HepG2 (cell line): Measurements from ENCODE around the gene CARS2. TPM values are rescaled to one million over a fixed set of nuclear protein-coding genes. Genes with fewer than 3 reads are reported as not detected.

Source experiments
- CAMTA2 ChIP-seq: sonication (generic); formaldehyde crosslinking; IDR thresholded peaks from 2 replicates; pipeline ENCODE4 v1.4.0; 2020; ENCODE audit warnings: mild to moderate bottlenecking, missing genetic modification reagents, borderline replicate concordance
- CBX5 ChIP-seq: sonication (generic); formaldehyde crosslinking; IDR thresholded peaks from 2 replicates; pipeline ENCODE4 v1.4.0; 2020; ENCODE audit warnings: missing genetic modification reagents, borderline replicate concordance
- HNRNPL ChIP-seq: fragments of 200-400 bp; formaldehyde crosslinking; IDR thresholded peaks from 2 replicates; pipeline ENCODE4 v1.6.1; 2017; ENCODE audit warnings: mild to moderate bottlenecking, low read depth, low read length
- MAZ ChIP-seq, 2 experiments: sonication (generic) in 1 of 2; formaldehyde crosslinking in 1 of 2; IDR thresholded peaks; 2 replicates each; pipeline versions ENCODE4 v1.5.0 to v1.6.1; 2012 to 2020; ENCODE audit warnings: low read depth in 2 of 2, mild to moderate bottlenecking in 2 of 2, borderline replicate concordance in 1 of 2, improper control_type of control experiment in 1 of 2, low read length in 1 of 2, missing genetic modification reagents in 1 of 2, moderate library complexity in 1 of 2
- PLSCR1 ChIP-seq: sonication (generic); formaldehyde crosslinking; IDR thresholded peaks from 2 replicates; pipeline ENCODE4 v1.5.0; 2020; ENCODE audit warnings: missing genetic modification reagents, mild to moderate bottlenecking, borderline replicate concordance
- PTBP1 ChIP-seq: fragments of 200-400 bp; formaldehyde crosslinking; IDR thresholded peaks from 2 replicates; pipeline ENCODE4 v1.6.1; 2018; ENCODE audit warnings: low read length, low read depth; ENCODE audit not compliant: poor library complexity, severe bottlenecking
- TBL1XR1 ChIP-seq: fragments of 150-350 bp; IDR thresholded peaks from 2 replicates; pipeline ENCODE4 v1.6.1; 2014; ENCODE audit warnings: borderline replicate concordance, low read length; ENCODE audit not compliant: partially characterized antibody
- TRIM22 ChIP-seq: fragments of 450-650 bp; IDR thresholded peaks from 2 replicates; pipeline ENCODE4 v1.6.1; 2017
- ZBTB14 ChIP-seq: sonication (generic); formaldehyde crosslinking; IDR thresholded peaks from 2 replicates; pipeline ENCODE4 v1.4.0; 2020; ENCODE audit warnings: missing genetic modification reagents
- ZFP37 ChIP-seq: sonication (generic); formaldehyde crosslinking; IDR thresholded peaks from 2 replicates; pipeline ENCODE4 v1.4.0; 2020; ENCODE audit warnings: missing genetic modification reagents, borderline replicate concordance
- ZIK1 ChIP-seq: sonication (generic); formaldehyde crosslinking; IDR thresholded peaks from 2 replicates; pipeline ENCODE4 v1.5.0; 2020; ENCODE audit warnings: mild to moderate bottlenecking, low read depth, missing genetic modification reagents, borderline replicate concordance
- ZNF124 ChIP-seq: sonication (generic); formaldehyde crosslinking; IDR thresholded peaks from 2 replicates; pipeline ENCODE4 v1.4.0; 2020; ENCODE audit warnings: missing genetic modification reagents
- ZNF484 ChIP-seq: sonication (generic); formaldehyde crosslinking; IDR thresholded peaks from 2 replicates; pipeline ENCODE4 v1.5.1; 2020; ENCODE audit warnings: mild to moderate bottlenecking, low read depth, missing genetic modification reagents, borderline replicate concordance
- ZNF501 ChIP-seq: sonication (generic); formaldehyde crosslinking; IDR thresholded peaks from 2 replicates; pipeline ENCODE4 v1.5.1; 2020; ENCODE audit warnings: mild to moderate bottlenecking, moderate library complexity, missing genetic modification reagents
- ZNF503 ChIP-seq: sonication (generic); formaldehyde crosslinking; IDR thresholded peaks from 2 replicates; pipeline ENCODE4 v1.4.0; 2020; ENCODE audit warnings: missing genetic modification reagents
- ZNF761 ChIP-seq: sonication (generic); formaldehyde crosslinking; conservative IDR thresholded peaks from 2 replicates; pipeline ENCODE4 v1.4.0; 2020; ENCODE audit warnings: mild to moderate bottlenecking, missing genetic modification reagents
- ZNF770 ChIP-seq: sonication (generic); formaldehyde crosslinking; IDR thresholded peaks from 2 replicates; pipeline ENCODE4 v1.5.0; 2020; ENCODE audit warnings: mild to moderate bottlenecking, missing genetic modification reagents
- ZNF773 ChIP-seq: sonication (generic); formaldehyde crosslinking; IDR thresholded peaks from 2 replicates; pipeline ENCODE4 v1.4.0; 2020; ENCODE audit warnings: missing genetic modification reagents, borderline replicate concordance
- polyA plus RNA-seq, 8 experiments: library from polyadenylated mRNA; depleted of rRNA in 3 of 8; stranded (reverse) in 7 of 8; unstranded in 1 of 8; fragments of >200 nt; fragmentation: Illumina TruSeq in 4 of 8; extraction: Trizol in 4 of 8; gene quantifications; 2 replicates each; pipeline versions ENCODE4 v1.2.1 to v1.2.3, GENCODE V29; 2011 to 2016; ENCODE audit warnings: low read depth in 4 of 8, missing spikeins in 1 of 8, mixed read lengths in 1 of 8; ENCODE audit not compliant: insufficient read depth in 1 of 8
- total RNA-seq, 5 experiments: library from RNA; depleted of rRNA; stranded (reverse); fragments of >200 nt; fragmentation: Illumina TruSeq; extraction: Trizol; gene quantifications; 2 replicates each; pipeline ENCODE4 v1.2.3, GENCODE V29; 2016; ENCODE audit warnings: low read depth in 1 of 5

Gene CARS2
- total and polyA plus RNA-seq, 2 of the 13 experiments (the other 11 are each of a cell fraction or from before 2014, with no cell fraction given), result 41.1 to 59.3 TPM

GRCh38 chr13:110712849-110713641, 7.1 kb upstream of the CARS2 start (continued):
- TF ChIP-seq ZNF770 (CRISPR knock-in tag), result no peak; the same call in 1 of the 2 replicates
- TF ChIP-seq PLSCR1 (CRISPR knock-in tag), result no peak
- no peak for TF ChIP-seq TRIM22
- TF ChIP-seq ZFP37 (CRISPR knock-in tag), result no peak; the same call in 1 of the 2 replicates
- TF ChIP-seq MAZ (IDR thresholded peaks at IDR 0.05; ENCODE audit: borderline replicate concordance, low read depth, low read length), result no peak; the same call in none of the 2 replicates
- peak; percentile 82 for TF ChIP-seq MAZ (CRISPR knock-in tag; IDR thresholded peaks at IDR 0.05; ENCODE audit: low read depth)
- TF ChIP-seq ZNF773 (CRISPR knock-in tag), result no peak; the same call in 1 of the 2 replicates
- no peak; the same call in 1 of the 2 replicates for TF ChIP-seq ZBTB14 (CRISPR knock-in tag)
- 0 out of 2 replicates have a peak, but pooled peaks have one; percentile 54 for TF ChIP-seq HNRNPL
- TF ChIP-seq PTBP1, result peak; percentile 51
- no peak for TF ChIP-seq ZNF484 (CRISPR knock-in tag)
- TF ChIP-seq ZNF503 (CRISPR knock-in tag), result no peak
- TF ChIP-seq ZNF124 (CRISPR knock-in tag), result peak; percentile 56; the same call in 1 of the 2 replicates
- no peak for TF ChIP-seq CAMTA2 (CRISPR knock-in tag)
- no peak for TF ChIP-seq CBX5
- TF ChIP-seq ZNF501, result peak; percentile 97
- no peak for TF ChIP-seq TBL1XR1
- TF ChIP-seq ZNF761 (CRISPR knock-in tag), result no peak
- TF ChIP-seq ZIK1 (CRISPR knock-in tag), result no peak; the same call in 1 of the 2 replicates
